ENCODE measurements around the gene PCYOX1L. TPM values are rescaled to one million over a fixed set of nuclear protein-coding genes. Genes with fewer than 3 reads are reported as not detected.

The PCYOX1L gene
- total and polyA plus RNA-seq, 9 of the 15 experiments (the other 6 are each of a cell fraction or from before 2014, with no cell fraction given), result 2.3 to 17.9 (median 6.0) TPM

GRCh38 chr5:149397530-149397929 is 39.7 kb downstream of the PCYOX1L start:
- H3K4me1 ChIP-seq (replicated peaks in 1 of 2; ENCODE audit: control insufficient read depth in 2 of 2, insufficient read depth in 2 of 2, low read length in 2 of 2), result peaks cover 11 to 16% of the 10 kb centered on the region in 2 experiments; a peak in 4 of 5 replicates
- TSS peak; percentile 61 for BruUV-seq (replicated peaks)
- ATAC-seq, result no peak
- no peak overlapping the region for H3K4me2 ChIP-seq (ENCODE audit: insufficient read depth, low read length)
- in situ Hi-C loops (cut with MboI) (no loop called here), intact Hi-C loops (cut with micrococcal nuclease) (no loop called here)
- H3K9ac ChIP-seq (ENCODE audit: insufficient read depth in 1 of 2, low read depth in 2 of 2, low read length in 2 of 2), result no peak overlapping the region
- WGBS (ENCODE audit: insufficient coverage, low coverage, missing lambda C conversion rate), result 40% methylated on average over 6 of the region's 6 CpGs
- ChIA-PET POLR2A (interaction anchor here (0.7 kb wide), 1 partner anchor 11 kb away, joined by 3 read pairs; no protein-coding TSS in a partner anchor), CTCF (ENCODE audit: low intra/inter-chr PET ratio) (no interaction called here)
- no peaks in the 10 kb centered on the region for H3K9me3 ChIP-seq (replicated peaks; ENCODE audit: control insufficient read depth, insufficient read depth, low read depth, low read length)
- DNase-seq (ENCODE audit: extremely low read depth in 1 of 4, low spot score in 3 of 4), result no peak
- no peaks in the 10 kb centered on the region for H3K36me3 ChIP-seq (ENCODE audit: control insufficient read depth, insufficient read depth, low read length)
- H3K4me3 ChIP-seq, result no peak overlapping the region
- H3K9me1 ChIP-seq (ENCODE audit: control insufficient read depth, insufficient read depth, low read length), result no peaks in the 10 kb centered on the region
- H3K27ac ChIP-seq (ENCODE audit: extremely low read depth, low read depth, low read length), result no peak overlapping the region
- no peak overlapping the region for H2AFZ ChIP-seq (ENCODE audit: low read depth, low read length)
- H3K79me2 ChIP-seq (ENCODE audit: control insufficient read depth, insufficient read depth, low read length), result no peaks in the 10 kb centered on the region
- FAIRE-seq, result no peak
- H4K20me1 ChIP-seq (replicated peaks; ENCODE audit: control insufficient read depth, insufficient read depth, low read length), result 0 out of 2 replicates have a peak, but pooled peaks cover 3% of the 10 kb centered on the region
- H3K27me3 ChIP-seq (ENCODE audit: control insufficient read depth in 2 of 2, insufficient read depth in 2 of 2, low read length in 2 of 2), result no peaks in the 10 kb centered on the region
- no peak for TF ChIP-seq SAFB2 (IDR thresholded peaks at IDR 0.05; ENCODE audit: borderline replicate concordance, low read depth, low read length, severe bottlenecking)
- TF ChIP-seq ZBTB7A (IDR thresholded peaks at IDR 0.05; ENCODE audit: borderline replicate concordance, control insufficient read depth, low read depth, low read length), result peak; percentile 26; the same call in 1 of the 2 replicates
- TF ChIP-seq UBTF (IDR thresholded peaks at IDR 0.05; ENCODE audit: borderline replicate concordance in 1 of 2, low read depth in 2 of 2, low read length in 2 of 2), result no peak
- TF ChIP-seq RHOXF2B (CRISPR knock-in tag; conservative IDR thresholded peaks at IDR 0.05), result no peak
- peak; percentile 53 for TF ChIP-seq ZNF316 (IDR thresholded peaks at IDR 0.05)
- TF ChIP-seq C11orf30 (IDR thresholded peaks at IDR 0.05; ENCODE audit: low read depth), result peak; percentile 37; the same call in 1 of the 2 replicates
- TF ChIP-seq ZNF764 (CRISPR knock-in tag; IDR thresholded peaks at IDR 0.05; ENCODE audit: low read depth), result no peak
- peak; percentile 54 for TF ChIP-seq MEIS2 (IDR thresholded peaks at IDR 0.05; ENCODE audit: partially characterized antibody)
- TF ChIP-seq TRIM28 (IDR thresholded peaks at IDR 0.05), result no peak
- no peak for TF ChIP-seq CGGBP1 (CRISPR knock-in tag; IDR thresholded peaks at IDR 0.05)
- no peak for TF ChIP-seq FOXP4 (CRISPR knock-in tag; IDR thresholded peaks at IDR 0.05; ENCODE audit: borderline replicate concordance)
- TF ChIP-seq PBX2 (CRISPR knock-in tag; IDR thresholded peaks at IDR 0.05; ENCODE audit: low read depth), result no peak
- peak; percentile 67 for TF ChIP-seq PBX2 (tag; conservative IDR thresholded peaks at IDR 0.05; ENCODE audit: low read depth)
- TF ChIP-seq MAFF (IDR thresholded peaks at IDR 0.05; ENCODE audit: low read length), result peak; percentile 2; the same call in 1 of the 2 replicates
- TF ChIP-seq ASH1L (IDR thresholded peaks at IDR 0.05; ENCODE audit: borderline replicate concordance, low read depth, partially characterized antibody), result no peak

All from K562 (cell line).